SKM-1 (cell line): ENCODE data around the gene TMEM54.

ENCODE experiments used
- DNase-seq: peaks from one replicate; lab custom pipeline; 2025; ENCODE audit not compliant: unreplicated experiment; lab: John Stamatoyannopoulos, UW

Gene TMEM54

GRCh38 chr1:32900956-32901822 is at the start of gene TMEM54:
TMEM54 (minus strand) TSS chr1:32901389; CDS start chr1:32901238, 151 bp downstream.
- DNase-seq, result no peak

DNA sequence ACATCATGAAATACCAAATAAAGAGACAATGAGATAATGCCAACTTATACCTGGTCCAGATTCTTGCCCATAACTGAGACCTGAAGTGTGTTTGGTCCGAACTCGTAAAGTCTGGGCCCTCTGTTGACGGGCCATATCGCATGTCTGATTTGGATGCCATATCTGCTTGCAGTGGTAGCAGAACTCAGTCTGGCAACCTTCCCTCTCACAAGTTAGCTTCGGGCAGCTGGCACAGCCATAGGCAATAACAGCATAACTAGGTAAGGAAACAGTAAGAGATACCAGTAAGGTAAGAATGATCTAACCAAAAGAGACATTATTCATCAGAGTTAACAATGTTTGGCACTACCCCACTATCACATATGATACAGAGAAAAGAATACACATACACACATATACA is 48.3 kb upstream of the TMEM54 start:
- no peak for DNase-seq

DNA sequence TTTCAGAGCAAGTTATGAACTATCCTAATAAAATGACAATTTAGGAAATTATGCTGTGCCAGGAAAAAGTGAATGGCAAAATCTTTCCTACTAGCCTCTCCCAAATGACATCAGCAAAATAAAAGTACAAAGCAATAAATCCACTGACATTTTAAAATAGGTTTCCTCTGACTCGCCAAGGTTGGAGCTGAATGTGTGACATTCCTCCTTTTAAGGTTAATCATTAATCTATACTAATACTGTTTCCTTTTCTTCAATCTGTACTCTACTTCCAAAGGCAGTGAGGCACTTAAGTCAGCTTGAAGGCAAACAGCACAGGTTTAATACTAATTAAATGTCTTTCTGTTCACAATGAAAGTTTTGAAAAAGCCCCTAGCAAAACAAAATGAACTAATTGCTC is 47.7 kb upstream of the TMEM54 start:
- DNase-seq, result no peak

GRCh38 chr1:32948390-32948722 is 47.2 kb upstream of the TMEM54 start:
- no peak for DNase-seq

GRCh38 chr1:32947669-32948389 is 46.6 kb upstream of the TMEM54 start:
- DNase-seq, result no peak

DNA sequence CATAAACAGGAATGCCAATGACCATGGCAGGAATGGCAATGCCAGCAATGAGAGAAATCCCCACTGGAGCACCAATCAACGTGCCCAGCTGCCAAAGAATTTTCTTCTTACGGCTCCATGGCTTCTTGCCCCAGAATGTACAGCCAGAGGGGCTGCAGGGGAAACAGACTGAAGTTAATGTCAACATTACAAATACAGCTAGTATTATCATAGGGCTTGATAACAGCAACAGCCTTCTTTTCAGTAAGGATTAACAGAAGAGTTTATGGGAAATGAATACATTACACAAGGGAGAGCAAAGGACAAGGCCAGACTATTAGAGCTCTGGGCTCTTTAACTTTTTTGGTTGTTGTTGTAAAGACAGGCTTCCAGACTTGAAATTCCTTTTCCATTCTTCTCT is 45.2 kb upstream of the TMEM54 start:
- DNase-seq, result no peak

- DNase-seq, result no peak
Observed at GRCh38 chr1:32944180-32944579, 43.0 kb upstream of the TMEM54 start.

- no peak for DNase-seq
Observed at GRCh38 chr1:32939655-32940371, 38.6 kb upstream of the TMEM54 start.

- DNase-seq, result no peak
Observed at GRCh38 chr1:32937061-32937460, 35.9 kb upstream of the TMEM54 start.

DNA sequence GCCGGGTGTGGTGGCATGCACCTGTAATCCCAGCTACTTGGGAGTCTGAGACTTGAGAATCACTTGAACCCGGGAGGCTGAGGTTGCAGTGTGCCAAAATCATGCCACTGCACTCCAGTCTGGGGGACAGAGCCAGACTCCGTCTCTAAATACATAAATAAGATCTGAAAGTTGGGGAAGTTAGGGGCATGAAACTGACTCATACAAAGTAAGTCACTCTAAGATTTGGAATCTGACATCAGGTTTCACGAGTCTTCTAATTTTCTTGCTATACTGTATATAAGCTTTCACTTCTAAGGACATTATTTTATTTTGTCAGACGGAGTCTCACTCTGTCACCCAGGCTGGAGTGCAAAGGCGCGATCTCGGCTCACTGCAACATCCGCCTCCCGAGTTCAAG is 33.3 kb upstream of the TMEM54 start:
- DNase-seq, result no peak

DNA sequence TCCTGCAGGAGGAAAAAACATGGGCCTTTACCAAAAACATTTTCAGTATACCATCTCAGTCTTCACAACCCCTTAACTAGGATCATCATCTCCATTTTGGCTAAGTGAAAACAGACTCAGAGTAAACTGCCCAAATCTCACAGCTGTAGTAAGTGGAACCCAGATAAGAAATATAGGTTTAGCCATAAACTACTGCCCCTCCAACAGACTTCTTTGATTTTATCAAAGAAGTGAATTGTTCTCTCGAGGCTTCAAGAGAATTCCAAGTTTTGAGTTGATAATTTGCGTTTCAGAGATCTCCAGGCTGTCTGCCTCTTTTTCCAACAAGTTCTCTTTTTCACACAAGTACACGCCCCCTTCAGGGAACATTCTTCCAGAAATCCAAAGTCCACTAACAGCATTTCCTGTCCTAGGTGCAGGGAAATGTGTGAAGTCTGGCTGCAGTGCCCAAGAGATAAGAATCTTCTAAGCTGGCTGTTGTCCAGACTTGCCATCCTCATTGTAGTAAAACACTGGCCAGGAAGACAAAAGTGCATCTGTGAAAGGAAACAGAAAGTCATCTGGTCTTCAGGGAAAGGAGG is 32.6 kb upstream of the TMEM54 start:
- DNase-seq, result no peak

DNA sequence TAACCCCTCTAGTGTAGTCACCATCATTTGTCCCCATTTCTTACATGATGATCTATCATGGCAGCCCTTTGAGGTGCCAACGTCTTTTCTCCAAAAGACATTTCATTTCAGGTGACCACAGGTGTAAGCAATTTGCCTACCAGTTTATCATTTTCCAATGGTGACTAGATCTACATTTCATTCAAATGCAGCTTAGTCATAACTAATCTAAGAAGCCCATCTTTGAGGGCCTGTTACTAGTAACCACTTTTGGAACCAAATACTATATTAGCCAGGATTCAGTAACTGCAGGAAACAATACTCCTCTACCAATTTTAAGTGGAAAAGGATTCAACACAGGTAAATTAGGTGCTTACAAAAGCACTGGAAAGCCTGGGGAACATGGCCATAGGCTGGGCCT is 30.6 kb upstream of the TMEM54 start:
- no peak for DNase-seq

GRCh38 chr1:32929366-32929765 is 28.2 kb upstream of the TMEM54 start:
- no peak for DNase-seq

- no peak for DNase-seq
Observed at GRCh38 chr1:32928715-32929114, 27.5 kb upstream of the TMEM54 start.

GRCh38 chr1:32928285-32928684 is 27.1 kb upstream of the TMEM54 start:
- DNase-seq, result no peak

DNA sequence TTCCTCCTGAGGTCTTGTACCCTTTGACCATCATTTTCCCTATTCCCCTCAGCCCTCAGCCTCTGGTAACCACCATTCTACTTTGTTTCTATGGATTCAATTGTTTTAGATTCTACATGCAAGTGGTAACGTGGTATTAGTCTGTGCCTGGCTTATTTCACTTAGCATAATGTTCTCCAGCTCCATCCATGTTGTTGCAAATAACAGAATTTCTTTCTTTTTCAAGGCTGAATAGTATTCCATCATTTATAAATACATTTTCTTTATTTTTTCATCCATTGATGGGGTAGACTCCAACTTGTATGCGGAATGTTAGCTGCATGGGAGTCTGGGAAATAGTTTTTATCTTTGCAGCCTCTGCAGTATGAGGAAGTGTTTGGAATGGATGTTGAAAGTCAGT is 26.3 kb upstream of the TMEM54 start:
- DNase-seq, result no peak

DNA sequence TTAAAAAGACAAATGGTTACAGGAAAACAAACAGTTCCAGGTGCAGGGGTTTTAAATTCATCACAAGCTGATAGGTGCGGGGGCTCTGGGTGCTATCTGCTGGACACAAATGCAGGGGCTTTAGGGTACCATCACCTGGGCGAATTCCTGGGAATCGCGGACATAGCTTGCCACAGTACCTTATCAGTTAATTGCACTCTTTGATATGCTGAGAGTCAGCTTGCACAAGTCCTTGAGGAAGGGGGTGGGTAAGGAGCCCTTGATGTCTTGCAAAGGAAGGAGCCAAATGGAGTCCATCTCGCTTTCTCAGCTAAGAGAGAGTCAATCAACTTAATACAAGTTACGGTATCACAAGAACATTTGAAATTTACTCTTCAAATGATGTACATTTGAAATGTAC is 25.4 kb upstream of the TMEM54 start:
- DNase-seq, result no peak

GRCh38 chr1:32925403-32926162 is 24.4 kb upstream of the TMEM54 start:
- no peak for DNase-seq

DNA sequence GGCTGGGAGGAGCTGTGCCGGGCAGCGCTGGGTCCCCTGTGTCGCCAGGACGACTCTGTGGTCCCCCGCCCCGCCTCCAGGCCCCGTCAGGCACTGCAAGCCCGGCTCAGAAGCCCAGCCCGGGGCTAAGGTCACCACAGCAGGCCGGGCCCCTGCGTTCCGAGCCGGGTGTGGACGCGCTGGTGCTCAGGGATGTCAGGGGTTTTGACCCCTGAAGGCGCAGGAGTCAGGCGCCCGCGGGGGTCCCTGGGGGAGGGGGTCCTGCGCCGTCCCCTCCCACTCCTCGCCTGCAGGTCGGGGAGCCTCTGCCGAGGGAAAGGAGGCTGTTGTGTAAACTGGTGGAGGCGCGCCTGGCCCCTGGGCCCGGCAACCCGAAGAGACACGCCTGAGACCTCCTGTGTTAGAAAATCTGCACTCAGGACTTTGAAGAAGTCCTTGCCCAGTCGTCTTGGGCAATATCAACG is 23.7 kb upstream of the TMEM54 start:
- no peak for DNase-seq

DNA sequence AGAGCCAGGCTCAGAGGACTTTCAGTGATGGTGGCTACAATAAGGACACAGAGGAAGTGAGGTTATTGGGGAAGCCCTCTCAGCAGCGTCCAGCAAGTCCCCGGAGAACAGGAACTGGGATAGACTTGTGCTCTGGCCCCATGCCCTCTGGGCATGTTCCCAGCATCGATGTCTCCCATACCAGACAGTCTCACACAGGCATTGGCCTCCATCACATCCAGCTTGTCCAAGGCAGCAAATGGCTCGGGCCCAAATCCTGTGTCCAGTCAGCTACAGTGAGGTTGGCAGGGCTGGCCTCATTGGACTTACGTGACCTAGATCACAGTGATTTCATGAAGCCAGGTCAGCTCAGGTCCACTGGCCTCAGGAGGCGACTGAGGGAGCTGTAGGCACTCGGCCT is 19.6 kb upstream of the TMEM54 start:
- no peak for DNase-seq
